GM18526 (cell line): ENCODE measurements around the gene CEP128.

Source experiments
- POLR2A ChIP-seq: IDR thresholded peaks from 3 replicates; pipeline ENCODE4 v1.6.1; 2011; ENCODE audit not compliant: insufficient read length; ENCODE audit errors: extremely low read depth

Gene CEP128

DNA sequence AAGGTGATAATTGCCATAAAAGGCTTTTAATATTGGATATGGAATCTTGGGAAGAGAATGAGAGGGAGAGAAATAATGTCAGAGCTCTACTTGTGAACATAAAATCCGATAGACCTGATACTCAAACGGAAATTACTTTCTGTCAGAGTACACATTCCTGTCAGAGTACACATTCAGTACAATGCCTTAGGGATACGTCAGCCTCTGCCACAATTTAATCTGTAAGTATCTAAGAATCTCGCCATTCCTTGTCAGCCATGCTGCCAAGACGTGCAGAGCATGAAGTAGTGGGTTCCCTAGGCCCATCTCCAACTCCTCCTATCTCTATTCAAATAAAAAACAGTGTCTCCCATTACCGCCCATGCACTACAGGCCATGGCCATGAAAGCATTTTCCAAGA, 242.6 kb downstream of the CEP128 start:
- no peak for TF ChIP-seq POLR2A

DNA sequence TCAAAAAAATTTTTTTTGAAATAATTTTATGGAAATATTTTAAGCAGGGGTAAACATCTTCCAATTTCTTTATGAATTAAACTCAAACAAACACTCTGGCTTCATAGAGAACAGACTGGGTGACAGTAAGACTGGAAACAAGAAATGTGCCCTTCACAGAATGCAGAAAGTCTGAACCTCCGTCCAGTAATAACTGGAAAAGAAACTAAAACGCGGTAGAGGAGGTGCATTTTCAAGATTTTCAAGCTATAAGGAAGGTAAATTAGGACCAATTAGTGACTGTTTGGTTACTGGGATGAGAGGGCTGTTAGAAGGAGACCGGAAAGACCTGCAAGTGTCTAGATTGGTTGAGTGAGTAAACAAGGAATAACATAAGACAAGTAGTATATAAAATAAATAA, 245.7 kb downstream of the CEP128 start:
- TF ChIP-seq POLR2A = no peak

DNA sequence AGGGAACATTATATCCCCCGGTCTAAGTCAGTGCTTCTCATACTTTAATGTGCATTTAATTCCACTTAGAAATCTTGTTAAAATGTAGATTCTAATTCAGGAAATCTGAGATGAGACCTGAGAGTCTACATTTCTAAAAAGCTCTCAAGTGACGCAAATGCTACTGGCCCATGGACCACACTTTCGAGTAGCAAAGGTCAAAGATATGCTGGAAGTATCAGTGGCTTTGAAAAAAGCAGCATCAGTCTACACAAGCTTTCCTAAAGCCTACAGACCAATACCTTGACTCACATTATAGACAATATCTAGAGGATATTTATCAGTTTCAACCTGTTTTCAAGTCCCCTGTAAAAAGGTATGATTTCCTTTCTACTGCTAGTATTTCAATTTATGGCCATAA, 248.6 kb downstream of the CEP128 start:
- TF ChIP-seq POLR2A = no peak

DNA sequence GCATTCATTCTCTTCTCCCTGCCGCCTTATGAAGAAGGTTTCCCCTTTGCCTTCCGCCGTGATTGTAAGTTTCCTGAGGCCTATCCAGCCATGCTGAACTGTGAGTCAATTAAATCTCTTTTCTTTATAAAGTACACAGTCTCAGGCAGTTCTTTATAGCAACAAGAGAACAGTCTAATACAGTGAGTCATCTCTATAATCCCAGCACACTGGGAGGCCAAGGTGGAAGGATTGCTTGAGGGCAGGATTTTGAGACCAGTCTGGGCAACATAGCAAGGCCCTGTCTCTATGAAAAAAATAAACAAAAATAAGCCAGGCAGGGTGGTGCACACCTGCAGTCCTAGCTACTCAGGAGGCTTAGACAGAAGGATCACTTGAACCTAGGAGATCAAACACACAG, 259.9 kb downstream of the CEP128 start:
- TF ChIP-seq POLR2A = no peak

DNA sequence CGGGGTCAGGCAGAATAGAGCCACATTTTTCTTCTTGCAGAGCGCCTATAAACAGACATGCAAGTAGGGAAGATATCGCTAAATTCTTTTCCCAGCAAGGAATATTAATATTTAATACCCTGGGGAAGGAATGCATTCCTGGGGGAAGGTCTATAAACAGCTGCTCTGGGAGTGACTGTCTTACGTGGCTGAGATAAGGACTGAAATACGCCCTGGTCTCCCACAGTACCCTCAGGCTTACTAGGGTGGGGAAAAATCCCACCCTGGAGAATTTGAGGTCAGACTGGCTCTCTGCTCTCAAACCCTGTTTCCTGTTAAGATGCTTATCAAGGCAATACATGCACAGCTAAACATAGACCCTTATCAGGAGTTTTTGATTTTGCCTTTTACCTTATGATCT, 262.3 kb downstream of the CEP128 start:
- no peak for TF ChIP-seq POLR2A

DNA sequence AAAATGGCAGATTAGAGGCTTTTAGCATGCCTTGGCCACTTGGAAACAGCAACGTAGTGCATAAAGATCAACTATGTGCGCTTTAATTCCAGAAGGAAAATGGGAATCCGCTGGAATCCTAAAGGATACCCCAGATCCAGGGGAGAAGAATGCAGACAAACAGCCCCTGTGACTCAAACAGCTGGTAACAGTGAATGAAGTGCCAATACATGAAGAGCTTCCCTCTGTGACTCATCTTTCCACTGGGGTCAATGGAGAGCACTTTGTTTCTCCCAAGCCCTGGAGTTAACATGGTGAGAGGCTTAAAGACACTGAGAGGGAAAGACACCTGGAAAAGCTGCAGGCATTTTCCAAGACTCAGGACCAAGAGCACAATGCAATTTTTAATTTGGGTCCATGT, 263.1 kb downstream of the CEP128 start:
- TF ChIP-seq POLR2A = no peak

DNA sequence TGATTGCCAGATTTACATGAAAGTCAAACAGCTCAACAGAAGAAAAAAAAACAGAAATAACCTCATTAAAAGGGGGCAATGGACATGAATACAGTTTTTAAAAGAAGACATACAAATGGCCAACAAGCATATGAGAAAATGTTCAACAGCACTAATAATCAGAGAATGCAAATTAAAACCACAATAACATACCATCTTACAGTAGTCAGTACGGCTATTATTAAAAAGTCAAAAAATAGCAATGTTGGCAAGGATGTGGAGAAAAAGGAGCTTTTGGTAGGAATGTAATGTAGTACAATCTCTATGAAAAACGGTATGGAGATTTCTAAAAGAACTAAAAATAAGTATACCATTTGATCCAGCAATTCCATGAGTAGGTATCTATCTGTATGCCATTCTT, 272.1 kb downstream of the CEP128 start:
- no peak for TF ChIP-seq POLR2A

DNA sequence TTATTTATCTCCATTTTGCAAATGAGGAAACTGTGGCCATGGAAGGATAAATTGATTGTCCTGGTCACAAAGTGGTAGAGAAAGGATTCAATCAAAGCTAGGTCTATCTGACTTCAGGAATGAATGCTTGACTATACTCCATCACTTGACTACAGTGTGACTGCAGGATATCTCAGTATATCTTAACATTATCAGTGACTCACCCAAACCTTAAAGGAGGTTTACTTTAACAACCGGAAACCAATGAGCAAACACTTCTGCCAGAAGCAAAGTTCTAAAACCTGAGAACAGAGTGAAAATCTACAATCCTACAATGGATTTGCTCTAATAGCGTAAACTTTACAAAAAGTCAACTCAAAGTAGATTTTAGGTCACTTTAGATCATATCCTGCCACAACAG, 277.0 kb downstream of the CEP128 start:
- TF ChIP-seq POLR2A = no peak

DNA sequence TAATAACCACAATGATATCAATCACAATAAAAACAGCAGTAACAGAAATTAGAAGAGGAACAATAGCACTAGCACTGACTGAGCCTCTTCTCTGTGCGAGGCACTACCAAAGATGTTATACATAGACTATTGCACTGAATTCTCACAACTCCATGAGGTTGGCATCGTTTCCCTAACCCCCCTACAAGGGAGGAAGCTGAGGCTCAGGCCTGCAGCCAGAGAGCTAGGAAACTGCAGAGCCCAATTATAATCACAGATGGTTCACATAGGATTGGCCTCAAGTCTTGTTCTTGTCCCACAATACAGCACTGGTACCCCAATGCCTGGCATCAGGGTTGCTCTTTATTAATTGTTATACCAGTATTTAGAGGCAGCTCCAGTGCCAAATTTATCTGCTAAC, 278.0 kb downstream of the CEP128 start:
- no peak for TF ChIP-seq POLR2A

DNA sequence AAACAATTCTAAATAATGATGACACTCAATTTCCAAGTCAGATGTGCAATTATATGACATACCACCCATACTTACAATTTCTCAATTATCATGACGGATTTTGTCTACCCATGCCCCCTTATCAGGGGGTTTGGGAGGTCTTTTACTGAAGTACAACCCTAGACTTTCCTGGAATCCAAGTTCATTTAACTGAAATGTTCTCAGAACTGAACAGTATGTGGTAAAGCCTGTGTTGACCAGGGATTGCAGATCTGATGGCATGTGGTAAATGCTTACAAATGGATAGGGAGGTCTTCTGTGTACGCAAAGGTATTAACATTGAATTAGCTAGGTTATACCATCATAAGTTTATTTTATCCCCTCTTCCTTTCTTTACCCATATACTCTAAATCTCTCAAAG, 281.8 kb downstream of the CEP128 start:
- no peak for TF ChIP-seq POLR2A

DNA sequence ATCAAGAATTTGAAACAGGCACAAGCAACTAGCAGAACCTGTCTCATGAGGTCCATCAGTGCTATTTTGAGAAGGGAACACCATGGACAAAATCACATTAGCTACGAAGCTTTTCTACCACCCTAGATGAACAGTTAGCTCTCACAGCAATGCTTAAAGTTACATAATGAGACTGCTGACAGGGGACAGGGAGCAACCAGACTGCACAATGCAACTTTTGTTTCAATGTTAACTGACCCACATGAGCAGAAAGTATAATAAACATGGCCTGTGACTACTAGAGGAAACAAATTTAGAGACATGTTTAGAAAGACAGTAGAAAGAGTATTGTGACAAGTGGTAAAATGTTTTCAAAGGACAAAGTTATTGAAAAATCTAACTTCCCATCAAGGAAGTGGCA, 282.8 kb downstream of the CEP128 start:
- no peak for TF ChIP-seq POLR2A

DNA sequence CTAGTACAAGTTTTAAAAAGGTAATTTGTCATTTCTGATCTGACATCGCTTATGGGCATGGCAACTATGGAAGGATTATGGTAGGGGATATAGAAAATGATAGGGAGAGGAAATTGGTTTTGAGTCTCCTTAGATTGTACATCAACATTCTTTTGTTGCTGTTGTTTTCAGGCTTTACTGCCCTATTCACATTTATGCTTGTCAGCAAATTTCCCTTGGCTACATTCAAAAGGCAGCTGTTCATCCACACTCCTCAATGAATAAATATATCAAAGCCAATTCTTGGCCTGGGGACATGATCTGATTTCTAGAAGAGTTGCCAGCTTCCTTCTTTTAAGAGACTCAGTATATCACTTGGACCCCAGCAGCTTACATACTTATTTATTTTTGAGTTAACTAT, 283.4 kb downstream of the CEP128 start:
- TF ChIP-seq POLR2A = no peak

DNA sequence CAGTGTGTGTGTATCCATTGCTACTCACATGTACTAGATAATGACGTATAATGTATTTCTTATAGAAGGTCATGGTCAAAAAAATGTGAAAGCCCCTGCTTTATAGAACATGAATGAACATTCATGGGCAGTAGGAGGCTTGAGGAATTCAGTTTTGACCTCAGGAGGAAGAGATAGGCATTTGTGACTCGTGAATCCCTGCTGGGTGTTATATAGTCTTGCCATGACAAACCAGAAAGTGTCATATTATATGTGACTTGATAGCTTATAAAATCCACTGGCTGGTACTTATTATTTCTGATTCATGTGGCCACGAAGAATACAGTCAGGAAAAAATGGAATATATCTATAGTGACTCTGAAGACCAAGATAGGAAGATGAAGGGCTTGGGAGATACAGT, 287.6 kb downstream of the CEP128 start:
- no peak for TF ChIP-seq POLR2A

DNA sequence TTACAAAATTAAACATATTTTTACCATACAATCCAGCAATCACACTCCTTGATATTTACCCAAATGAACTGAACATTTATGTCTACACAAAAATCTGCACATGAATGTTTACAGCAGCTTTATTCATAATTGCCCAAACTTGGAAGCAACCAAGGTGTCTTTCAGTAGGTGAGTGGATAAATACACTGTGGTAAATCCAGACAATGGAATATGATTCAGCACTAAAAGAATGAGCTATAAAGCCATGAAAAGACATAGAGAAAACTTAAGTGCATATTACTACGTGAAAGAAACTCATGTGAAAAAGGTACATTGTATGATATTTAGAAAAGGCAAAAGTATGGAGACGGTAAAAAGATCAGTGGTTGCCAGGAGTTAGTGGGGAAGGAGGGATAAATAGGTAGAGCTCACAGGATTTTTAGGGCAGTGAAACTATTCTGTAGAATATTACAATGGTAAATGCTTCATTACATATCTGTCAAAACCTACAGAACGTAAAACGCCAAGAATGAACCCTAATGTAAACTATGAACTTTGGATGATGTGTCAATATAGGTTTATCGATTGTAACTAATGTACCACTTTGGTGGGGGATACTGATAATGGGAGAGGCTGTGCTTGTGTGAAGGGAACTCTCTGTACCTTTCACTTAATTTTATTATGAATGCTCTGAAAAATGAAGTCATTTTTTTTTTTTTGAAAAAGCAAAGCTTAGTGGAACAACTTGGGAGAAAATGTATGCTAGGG, 295.7 kb downstream of the CEP128 start:
- no peak for TF ChIP-seq POLR2A

DNA sequence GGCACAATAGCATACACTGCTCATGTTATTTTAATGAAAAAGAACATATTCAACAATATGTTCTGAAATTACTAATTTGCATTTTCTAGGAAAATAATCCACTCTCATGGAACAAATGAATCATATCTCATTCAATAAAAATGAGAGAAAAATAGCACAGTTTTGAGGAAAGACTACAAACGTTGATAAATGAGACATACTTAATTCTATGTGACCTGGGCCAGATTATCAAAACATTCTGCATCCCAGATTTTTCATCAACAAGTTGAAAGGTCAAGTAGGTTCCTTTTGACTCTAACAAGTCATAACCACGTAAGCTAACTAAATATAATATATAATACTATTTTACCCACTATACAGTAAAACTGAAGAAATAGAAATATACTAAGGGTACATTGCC, 296.7 kb downstream of the CEP128 start:
- no peak for TF ChIP-seq POLR2A

DNA sequence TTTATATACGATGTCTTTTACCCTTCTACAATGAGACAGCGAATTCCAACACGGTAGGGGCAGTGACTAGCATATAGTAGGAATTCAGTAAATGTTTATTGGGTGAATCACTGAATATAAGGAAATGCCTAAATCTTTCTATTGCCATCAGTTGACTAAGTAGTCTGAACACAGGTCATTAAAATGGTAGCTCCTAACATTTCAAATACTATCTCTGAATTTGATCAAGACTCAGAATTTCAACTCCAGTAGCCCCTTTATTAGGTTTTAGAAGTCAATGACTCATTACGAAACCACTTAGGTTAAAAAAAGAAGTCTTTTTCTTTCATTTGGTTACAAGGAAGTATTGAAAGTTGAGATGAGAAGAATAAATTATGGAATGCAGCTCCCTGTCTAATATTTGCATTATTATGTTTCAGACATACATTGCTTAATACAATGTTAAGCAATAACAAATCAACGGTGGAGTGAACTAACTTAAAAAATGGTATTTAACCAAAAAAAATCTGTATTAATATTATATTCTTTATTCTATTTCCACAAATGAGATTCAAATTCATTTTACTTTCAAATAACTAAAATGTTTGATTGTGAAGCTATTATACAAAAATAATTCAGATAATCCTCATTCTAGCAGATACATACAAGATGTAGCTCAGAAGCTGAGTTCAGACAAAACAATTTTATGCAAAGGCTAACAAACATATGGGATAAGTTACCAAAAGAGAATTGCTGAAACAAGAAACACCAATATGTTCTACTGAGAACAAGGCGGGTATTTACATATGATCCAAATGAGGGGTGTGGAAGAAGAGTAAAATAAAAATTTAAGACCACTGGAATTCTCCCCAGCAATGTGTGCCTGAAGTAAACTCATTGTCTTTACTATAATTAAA, 302.7 kb downstream of the CEP128 start:
- TF ChIP-seq POLR2A = no peak
